IMR-90 (cell line): ENCODE data around the gene CHD9. TPM values are rescaled to one million over a fixed set of nuclear protein-coding genes. Genes with fewer than 3 reads are reported as not detected.

Source experiments
- CTCF ChIP-seq: conservative IDR thresholded peaks from 2 replicates; pipeline ENCODE4 v1.5.1; 2012; ENCODE audit warnings: mild to moderate bottlenecking, low read depth, low read length, improper control_type of control experiment
- polyA plus RNA-seq, 3 experiments: library from polyadenylated mRNA; depleted of rRNA; stranded (reverse); fragments of >200 nt; gene quantifications; 2 replicates each; pipeline ENCODE4 v1.2.3, GENCODE V29; 2012; ENCODE audit warnings: low replicate concordance in 1 of 3
- total RNA-seq: library from RNA; depleted of rRNA; stranded (reverse); fragments of >200 nt; gene quantifications from 2 replicates; pipeline ENCODE4 v1.2.3, GENCODE V29; 2012

The CHD9 gene
- total and polyA plus RNA-seq, 2 of the 4 experiments (the other 2 are of a cell fraction): 9.1 to 48.8 TPM

- TF ChIP-seq CTCF: no peak
These were observed 975 bp downstream of the CHD9 start (continued) for GRCh38 chr16:53055541-53056391.
